Measurements from ENCODE around the gene MBTD1.

- TF ChIP-seq HNF4G (IDR thresholded peaks at IDR 0.05) (no peak), REST (IDR thresholded peaks at IDR 0.05) (no peak), TAF1 (conservative IDR thresholded peaks at IDR 0.05) (no peak), CTCF (IDR thresholded peaks at IDR 0.05; ENCODE audit: low read depth, low read length, missing input control) (no peak), ZBTB33 (IDR thresholded peaks at IDR 0.05) (no peak), FOXA1 (IDR thresholded peaks at IDR 0.05) (peak; percentile 44), SP1 (IDR thresholded peaks at IDR 0.05) (no peak), RAD21 (IDR thresholded peaks at IDR 0.05) (no peak)
Observed at GRCh38 chr17:51217946-51218345, 41.9 kb downstream of the MBTD1 start.

Data from liver (tissue), 3 donors.